Measurements from ENCODE around the gene MAN2A2. TPM values are rescaled to one million over a fixed set of nuclear protein-coding genes. Genes with fewer than 3 reads are reported as not detected.

Gene MAN2A2
- total and polyA plus RNA-seq, 9 of the 15 experiments (the other 6 are each of a cell fraction or from before 2014, with no cell fraction given): 7.3 to 151 (median 43.4) TPM

DNA sequence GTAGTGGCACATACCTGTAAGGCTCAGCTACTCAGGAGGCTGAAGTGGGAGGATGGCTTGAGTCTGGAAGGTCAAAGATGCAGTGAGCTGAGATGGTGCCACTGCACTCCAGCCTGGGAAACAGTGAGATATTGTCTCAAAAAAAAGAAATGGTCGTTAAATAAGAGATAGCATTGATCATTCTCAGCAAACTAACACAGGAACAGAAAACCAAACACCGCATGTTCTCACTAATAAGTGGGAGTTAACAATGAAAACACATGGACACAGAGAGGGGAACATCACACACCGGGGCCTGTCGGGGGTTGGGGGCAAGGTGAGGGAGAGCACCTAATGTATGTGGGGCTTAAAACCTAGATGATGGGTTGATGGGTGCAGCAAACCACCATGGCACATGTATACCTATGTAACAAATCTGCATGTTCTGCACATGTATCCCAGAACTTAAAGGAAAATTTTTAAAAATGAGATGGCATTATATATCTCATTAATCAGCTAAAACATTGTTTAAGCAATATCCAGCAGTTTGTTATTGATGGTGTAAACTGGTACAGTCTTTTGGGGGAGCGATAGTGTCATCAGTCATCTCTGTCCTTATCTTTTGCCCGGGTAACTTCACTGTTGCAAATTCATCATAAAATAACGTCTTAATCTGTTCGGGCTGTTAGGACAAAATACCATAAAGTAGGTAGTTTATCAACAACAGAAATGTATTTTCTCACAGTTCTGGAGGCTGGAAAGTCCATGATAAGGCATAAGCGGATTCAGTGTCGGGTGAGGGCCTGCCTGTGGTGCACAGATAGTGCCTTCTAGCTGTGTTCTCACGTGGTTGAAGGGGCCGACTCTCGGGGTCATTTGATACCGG, 1.7 kb upstream of the MAN2A2 start (continued):
- TF ChIP-seq POLR2B (IDR thresholded peaks at IDR 0.05; ENCODE audit: low read depth, partially characterized antibody): no peak
- TF ChIP-seq ETV6 (IDR thresholded peaks at IDR 0.05; ENCODE audit: borderline replicate concordance in 1 of 2, low read depth in 2 of 2, low read length in 1 of 2): peak in 1 of 2 experiments; percentile 86; a peak in 2 of 4 replicates
- TF ChIP-seq ETV6 (CRISPR knock-in tag; IDR thresholded peaks at IDR 0.05; ENCODE audit: borderline replicate concordance): no peak
- TF ChIP-seq, protein P1, sequence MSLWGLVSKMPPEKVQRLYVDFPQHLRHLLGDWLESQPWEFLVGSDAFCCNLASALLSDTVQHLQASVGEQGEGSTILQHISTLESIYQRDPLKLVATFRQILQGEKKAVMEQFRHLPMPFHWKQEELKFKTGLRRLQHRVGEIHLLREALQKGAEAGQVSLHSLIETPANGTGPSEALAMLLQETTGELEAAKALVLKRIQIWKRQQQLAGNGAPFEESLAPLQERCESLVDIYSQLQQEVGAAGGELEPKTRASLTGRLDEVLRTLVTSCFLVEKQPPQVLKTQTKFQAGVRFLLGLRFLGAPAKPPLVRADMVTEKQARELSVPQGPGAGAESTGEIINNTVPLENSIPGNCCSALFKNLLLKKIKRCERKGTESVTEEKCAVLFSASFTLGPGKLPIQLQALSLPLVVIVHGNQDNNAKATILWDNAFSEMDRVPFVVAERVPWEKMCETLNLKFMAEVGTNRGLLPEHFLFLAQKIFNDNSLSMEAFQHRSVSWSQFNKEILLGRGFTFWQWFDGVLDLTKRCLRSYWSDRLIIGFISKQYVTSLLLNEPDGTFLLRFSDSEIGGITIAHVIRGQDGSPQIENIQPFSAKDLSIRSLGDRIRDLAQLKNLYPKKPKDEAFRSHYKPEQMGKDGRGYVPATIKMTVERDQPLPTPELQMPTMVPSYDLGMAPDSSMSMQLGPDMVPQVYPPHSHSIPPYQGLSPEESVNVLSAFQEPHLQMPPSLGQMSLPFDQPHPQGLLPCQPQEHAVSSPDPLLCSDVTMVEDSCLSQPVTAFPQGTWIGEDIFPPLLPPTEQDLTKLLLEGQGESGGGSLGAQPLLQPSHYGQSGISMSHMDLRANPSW (CRISPR knock-in tag; IDR thresholded peaks at IDR 0.05): no peak
- no peak for TF ChIP-seq HCFC1 (IDR thresholded peaks at IDR 0.05; ENCODE audit: low read depth, low read length)
- TF ChIP-seq ZFP36 (IDR thresholded peaks at IDR 0.05; ENCODE audit: low read depth, low read length, partially characterized antibody): no peak
- peak; percentile 58 for TF ChIP-seq ETV1 (tag; conservative IDR thresholded peaks at IDR 0.05; ENCODE audit: low read depth)
- TF ChIP-seq GABPA (tag; conservative IDR thresholded peaks at IDR 0.05; ENCODE audit: low read depth): no peak
- TF ChIP-seq, protein P2, sequence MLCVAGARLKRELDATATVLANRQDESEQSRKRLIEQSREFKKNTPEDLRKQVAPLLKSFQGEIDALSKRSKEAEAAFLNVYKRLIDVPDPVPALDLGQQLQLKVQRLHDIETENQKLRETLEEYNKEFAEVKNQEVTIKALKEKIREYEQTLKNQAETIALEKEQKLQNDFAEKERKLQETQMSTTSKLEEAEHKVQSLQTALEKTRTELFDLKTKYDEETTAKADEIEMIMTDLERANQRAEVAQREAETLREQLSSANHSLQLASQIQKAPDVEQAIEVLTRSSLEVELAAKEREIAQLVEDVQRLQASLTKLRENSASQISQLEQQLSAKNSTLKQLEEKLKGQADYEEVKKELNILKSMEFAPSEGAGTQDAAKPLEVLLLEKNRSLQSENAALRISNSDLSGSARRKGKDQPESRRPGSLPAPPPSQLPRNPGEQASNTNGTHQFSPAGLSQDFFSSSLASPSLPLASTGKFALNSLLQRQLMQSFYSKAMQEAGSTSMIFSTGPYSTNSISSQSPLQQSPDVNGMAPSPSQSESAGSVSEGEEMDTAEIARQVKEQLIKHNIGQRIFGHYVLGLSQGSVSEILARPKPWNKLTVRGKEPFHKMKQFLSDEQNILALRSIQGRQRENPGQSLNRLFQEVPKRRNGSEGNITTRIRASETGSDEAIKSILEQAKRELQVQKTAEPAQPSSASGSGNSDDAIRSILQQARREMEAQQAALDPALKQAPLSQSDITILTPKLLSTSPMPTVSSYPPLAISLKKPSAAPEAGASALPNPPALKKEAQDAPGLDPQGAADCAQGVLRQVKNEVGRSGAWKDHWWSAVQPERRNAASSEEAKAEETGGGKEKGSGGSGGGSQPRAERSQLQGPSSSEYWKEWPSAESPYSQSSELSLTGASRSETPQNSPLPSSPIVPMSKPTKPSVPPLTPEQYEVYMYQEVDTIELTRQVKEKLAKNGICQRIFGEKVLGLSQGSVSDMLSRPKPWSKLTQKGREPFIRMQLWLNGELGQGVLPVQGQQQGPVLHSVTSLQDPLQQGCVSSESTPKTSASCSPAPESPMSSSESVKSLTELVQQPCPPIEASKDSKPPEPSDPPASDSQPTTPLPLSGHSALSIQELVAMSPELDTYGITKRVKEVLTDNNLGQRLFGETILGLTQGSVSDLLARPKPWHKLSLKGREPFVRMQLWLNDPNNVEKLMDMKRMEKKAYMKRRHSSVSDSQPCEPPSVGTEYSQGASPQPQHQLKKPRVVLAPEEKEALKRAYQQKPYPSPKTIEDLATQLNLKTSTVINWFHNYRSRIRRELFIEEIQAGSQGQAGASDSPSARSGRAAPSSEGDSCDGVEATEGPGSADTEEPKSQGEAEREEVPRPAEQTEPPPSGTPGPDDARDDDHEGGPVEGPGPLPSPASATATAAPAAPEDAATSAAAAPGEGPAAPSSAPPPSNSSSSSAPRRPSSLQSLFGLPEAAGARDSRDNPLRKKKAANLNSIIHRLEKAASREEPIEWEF (CRISPR knock-in tag; IDR thresholded peaks at IDR 0.05): peak; percentile 92
- peak; percentile 8 to 60; a peak in 2 of 4 replicates for TF ChIP-seq MAZ (CRISPR knock-in tag; conservative IDR thresholded peaks at IDR 0.05 in 1 of 2, IDR thresholded peaks at IDR 0.05 in 1 of 2)
- peak in 1 of 2 experiments; percentile 63; a peak in 2 of 4 replicates for TF ChIP-seq FOXA3 (CRISPR knock-in tag; conservative IDR thresholded peaks at IDR 0.05 in 1 of 2, IDR thresholded peaks at IDR 0.05 in 1 of 2)
- TF ChIP-seq ZNF778 (CRISPR knock-in tag; IDR thresholded peaks at IDR 0.05): no peak
- TF ChIP-seq DDX20 (tag; IDR thresholded peaks at IDR 0.05; ENCODE audit: low read depth): no peak
- 0 out of 2 replicates have a peak, but pooled peaks have one; percentile 12 for TF ChIP-seq EGR1 (conservative IDR thresholded peaks at IDR 0.05)
- peak; percentile 91 for TF ChIP-seq MBD2 (IDR thresholded peaks at IDR 0.05; ENCODE audit: borderline replicate concordance, low read depth)
- TF ChIP-seq ZNF785 (CRISPR knock-in tag; IDR thresholded peaks at IDR 0.05): no peak
- TF ChIP-seq, protein P3, sequence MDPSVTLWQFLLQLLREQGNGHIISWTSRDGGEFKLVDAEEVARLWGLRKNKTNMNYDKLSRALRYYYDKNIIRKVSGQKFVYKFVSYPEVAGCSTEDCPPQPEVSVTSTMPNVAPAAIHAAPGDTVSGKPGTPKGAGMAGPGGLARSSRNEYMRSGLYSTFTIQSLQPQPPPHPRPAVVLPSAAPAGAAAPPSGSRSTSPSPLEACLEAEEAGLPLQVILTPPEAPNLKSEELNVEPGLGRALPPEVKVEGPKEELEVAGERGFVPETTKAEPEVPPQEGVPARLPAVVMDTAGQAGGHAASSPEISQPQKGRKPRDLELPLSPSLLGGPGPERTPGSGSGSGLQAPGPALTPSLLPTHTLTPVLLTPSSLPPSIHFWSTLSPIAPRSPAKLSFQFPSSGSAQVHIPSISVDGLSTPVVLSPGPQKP (CRISPR knock-in tag; IDR thresholded peaks at IDR 0.05): no peak
- TF ChIP-seq NFATC3 (IDR thresholded peaks at IDR 0.05): peak; percentile 81; the same call in 1 of the 2 replicates
